Activated CD8-positive, alpha-beta T cell treated with anti-CD3 and anti-CD28 coated beads for 36 hours (primary cell): ENCODE data around the gene PDSS2. TPM values are rescaled to one million over a fixed set of nuclear protein-coding genes. Genes with fewer than 3 reads are reported as not detected.

Experiments used
- ATAC-seq: fragments of 200-7000 bp; cut with Tn5 transposase; one replicate; pipeline ENCODE4 v1.10.0; 2021; ENCODE audit warnings: mild to moderate bottlenecking, moderate library complexity
- CTCF ChIA-PET: fragments of 350-600 bp; sonication (Branson Sonifier 250); formaldehyde crosslinking; loops from one replicate; lab custom pipeline; 2021; ENCODE audit warnings: antibody characterized with exemption; lab: Charles Lee
- POLR2A ChIA-PET: fragments of 350-600 bp; sonication (Branson Sonifier 250); formaldehyde crosslinking; loops from one replicate; lab custom pipeline; 2021; ENCODE audit warnings: antibody characterized with exemption; lab: Charles Lee
- DNase-seq: peaks from one replicate; pipeline ENCODE4 v3.0.0-alpha.2; 2020
- H3K27ac Mint-ChIP-seq: one replicate; pipeline ENCODE4 v1.8.0; 2021; ENCODE audit warnings: mild to moderate bottlenecking, mixed read lengths
- H3K27me3 Mint-ChIP-seq: one replicate; pipeline ENCODE4 v1.8.0; 2021; ENCODE audit warnings: mixed read lengths
- H3K36me3 Mint-ChIP-seq: one replicate; pipeline ENCODE4 v1.8.0; 2021; ENCODE audit warnings: low read depth, mixed read lengths
- H3K4me1 Mint-ChIP-seq: one replicate; pipeline ENCODE4 v1.8.0; 2021; ENCODE audit warnings: low read depth, mixed read lengths
- H3K4me3 Mint-ChIP-seq: one replicate; pipeline ENCODE4 v1.8.0; 2021; ENCODE audit warnings: mild to moderate bottlenecking, moderate library complexity, mixed read lengths
- H3K9me3 Mint-ChIP-seq: one replicate; pipeline ENCODE4 v1.8.0; 2021; ENCODE audit warnings: mixed read lengths
- CTCF ChIP-seq: fragments of 200-600 bp; IDR thresholded peaks from one replicate; pipeline ENCODE4 v1.8.0; 2022; ENCODE audit warnings: antibody characterized with exemption, mild to moderate bottlenecking
- intact Hi-C: fragments of 100-400 bp; cut with micrococcal nuclease; formaldehyde crosslinking; loops from one replicate; pipeline ENCODE4 v1.10.0; 2022
- total RNA-seq, 2 experiments: library from RNA; stranded (reverse); gene quantifications; one replicate each; pipeline ENCODE4 v1.2.3, GENCODE V29; 2021

Gene PDSS2
- total RNA-seq, 2 experiments from 2014 or later, result 13.2 to 14.8 TPM

GRCh38 chr6:107342144-107342543, 117.2 kb downstream of the PDSS2 start:
- intact Hi-C loops, result no loop called here
- H3K4me1 Mint-ChIP-seq, result peaks cover 3% of the 10 kb centered on the region
- no peak overlapping the region for H3K4me3 Mint-ChIP-seq
- ATAC-seq (no peak), DNase-seq (no peak)
- ChIA-PET CTCF (interaction anchor here (3.2 kb wide), 1 partner anchor 24 kb away, joined by 18 read pairs; no protein-coding TSS in a partner anchor), POLR2A (no interaction called here)
- H3K27ac Mint-ChIP-seq, result no peak overlapping the region
- no peaks in the 10 kb centered on the region for H3K9me3 Mint-ChIP-seq
- H3K36me3 Mint-ChIP-seq, result no peaks in the 10 kb centered on the region
- no peaks in the 10 kb centered on the region for H3K27me3 Mint-ChIP-seq
- no peak for TF ChIP-seq CTCF

- Mint-ChIP-seq H3K4me3 (no peak overlapping the region), H3K27ac (no peak overlapping the region), H3K4me1 (peaks cover 3% of the 10 kb centered on the region), H3K9me3 (no peaks in the 10 kb centered on the region), H3K27me3 (no peaks in the 10 kb centered on the region), H3K36me3 (no peaks in the 10 kb centered on the region)
- TF ChIP-seq CTCF, result no peak
- DNase-seq, result no peak
- ATAC-seq, result no peak
- intact Hi-C loops, result no loop called here
- ChIA-PET POLR2A (interaction anchor here (0.6 kb wide), 1 partner anchor 205 kb away, joined by 3 read pairs; no protein-coding TSS in a partner anchor), CTCF (interaction anchor here (3.2 kb wide), 1 partner anchor 22 kb away, joined by 18 read pairs; no protein-coding TSS in a partner anchor)
Observed at GRCh38 chr6:107340881-107341280, 118.5 kb downstream of the PDSS2 start.

- POLR2A ChIA-PET, result no interaction called here
- intact Hi-C loops, result no loop called here
- Mint-ChIP-seq H3K4me1 (no peaks in the 10 kb centered on the region), H3K36me3 (peaks cover 5% of the 10 kb centered on the region), H3K4me3 (no peak overlapping the region), H3K27ac (no peak overlapping the region), H3K27me3 (no peaks in the 10 kb centered on the region), H3K9me3 (no peaks in the 10 kb centered on the region)
- no peak for TF ChIP-seq CTCF
- no peak for ATAC-seq
- CTCF ChIA-PET, result no interaction called here
- DNase-seq, result no peak
Observed at GRCh38 chr6:107337191-107337741, 122.1 kb downstream of the PDSS2 start.

GRCh38 chr6:107334026-107334425, 125.3 kb downstream of the PDSS2 start:
- Mint-ChIP-seq H3K9me3 (no peaks in the 10 kb centered on the region), H3K4me3 (no peak overlapping the region), H3K27me3 (no peaks in the 10 kb centered on the region), H3K27ac (no peak overlapping the region), H3K36me3 (peaks cover 10% of the 10 kb centered on the region), H3K4me1 (peaks cover 11% of the 10 kb centered on the region)
- DNase-seq (no peak), ATAC-seq (no peak)
- CTCF ChIA-PET, result no interaction called here
- intact Hi-C loops, result no loop called here
- POLR2A ChIA-PET, result no interaction called here
- no peak for TF ChIP-seq CTCF

GRCh38 chr6:107333491-107333890, 125.9 kb downstream of the PDSS2 start:
- H3K4me1 Mint-ChIP-seq, result peaks cover 11% of the 10 kb centered on the region
- ATAC-seq (no peak), DNase-seq (no peak)
- no peak overlapping the region for H3K4me3 Mint-ChIP-seq
- H3K27ac Mint-ChIP-seq, result no peak overlapping the region
- ChIA-PET POLR2A (no interaction called here), CTCF (no interaction called here)
- TF ChIP-seq CTCF, result no peak
- H3K36me3 Mint-ChIP-seq, result peaks cover 11% of the 10 kb centered on the region
- no peaks in the 10 kb centered on the region for H3K27me3 Mint-ChIP-seq
- intact Hi-C loops, result no loop called here
- no peaks in the 10 kb centered on the region for H3K9me3 Mint-ChIP-seq
